Stimulated activated CD8-positive, alpha-beta memory T cell treated with anti-CD3 and anti-CD28 coated beads, Interleukin-7, amount 100 ng/mL, for 4 hours (primary cell): ENCODE data around the gene CD34.
A peak's percentile ranks its signal among the peaks of the same experiment; 100 is the strongest.
"Not testable (repeated sequence)": the region's sequence is repeated elsewhere in the genome, so short reads cannot be mapped to it uniquely, and the experiment has no call there.

ENCODE experiments used
- DNase-seq, 2 donors: peaks; one replicate each; pipeline ENCODE4 v3.0.0-alpha.2; 2020; ENCODE audit warnings: low read depth in 2 of 2

Gene CD34

GRCh38 chr1:207898260-207898659 is 12.7 kb downstream of the CD34 start:
- no peak for DNase-seq

DNA sequence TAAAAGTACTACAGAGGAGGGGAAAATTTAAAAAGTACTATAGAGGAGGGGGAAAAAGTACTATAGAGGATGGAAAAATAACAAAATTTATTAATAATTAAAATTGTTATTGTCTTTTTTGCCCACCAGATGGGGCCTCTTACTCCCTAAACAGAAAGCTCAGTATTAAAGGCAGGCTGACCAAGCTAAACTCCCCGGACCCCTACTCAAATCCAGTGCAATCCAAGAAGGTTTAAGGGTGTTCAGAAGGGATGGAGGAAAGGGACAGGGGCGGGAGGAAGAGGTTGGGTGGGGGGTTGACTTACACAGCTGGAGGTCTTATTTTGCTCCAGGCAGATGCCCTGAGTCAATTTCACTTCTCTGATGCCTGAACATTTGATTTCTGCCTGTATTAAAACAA is 13.7 kb downstream of the CD34 start:
- no peak for DNase-seq

GRCh38 chr1:207896547-207896946 is 14.4 kb downstream of the CD34 start:
- DNase-seq = no peak

GRCh38 chr1:207894704-207895103 is 16.2 kb downstream of the CD34 start:
- DNase-seq = no peak

- no peak for DNase-seq
These were observed 17.0 kb downstream of the CD34 start for GRCh38 chr1:207893737-207894582.

DNA sequence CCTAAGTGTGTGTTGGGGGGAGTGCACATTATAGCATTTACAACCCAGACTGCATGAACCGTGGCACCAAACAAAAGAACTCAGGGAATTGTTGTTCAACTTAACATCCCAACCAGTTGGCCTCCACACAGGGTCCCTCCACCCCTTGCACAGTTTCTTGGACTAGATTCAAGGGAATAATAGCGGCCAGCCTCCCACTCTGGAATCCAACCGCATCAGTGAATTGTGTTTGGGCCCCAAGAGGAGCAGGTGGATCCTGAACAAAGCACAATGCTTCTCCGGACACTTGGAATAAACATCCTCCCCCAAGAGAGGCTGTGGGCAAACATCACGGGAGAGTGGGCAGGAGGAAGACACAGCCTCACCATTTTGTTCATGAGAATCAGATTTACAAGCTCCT is 18.2 kb downstream of the CD34 start:
- no peak for DNase-seq

DNA sequence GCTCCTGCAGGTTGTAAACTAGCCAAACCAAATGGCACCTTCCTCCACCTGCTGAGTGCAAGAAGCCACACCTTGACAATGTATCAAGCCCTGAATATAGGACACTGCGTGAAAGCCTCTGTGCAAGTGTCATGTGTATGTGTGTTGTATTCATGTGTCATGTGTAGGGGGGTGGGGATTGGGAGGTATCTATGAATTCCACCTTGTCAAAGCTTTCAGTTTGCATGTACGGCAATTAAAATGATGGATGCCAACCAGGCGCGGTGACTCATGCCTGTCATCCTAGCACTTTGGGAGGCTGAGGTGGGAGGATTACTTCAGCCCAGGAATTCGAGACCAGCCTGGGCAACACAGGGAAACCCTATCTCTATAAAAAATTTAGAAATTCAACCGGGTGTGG is 19.8 kb downstream of the CD34 start:
- no peak for DNase-seq

DNA sequence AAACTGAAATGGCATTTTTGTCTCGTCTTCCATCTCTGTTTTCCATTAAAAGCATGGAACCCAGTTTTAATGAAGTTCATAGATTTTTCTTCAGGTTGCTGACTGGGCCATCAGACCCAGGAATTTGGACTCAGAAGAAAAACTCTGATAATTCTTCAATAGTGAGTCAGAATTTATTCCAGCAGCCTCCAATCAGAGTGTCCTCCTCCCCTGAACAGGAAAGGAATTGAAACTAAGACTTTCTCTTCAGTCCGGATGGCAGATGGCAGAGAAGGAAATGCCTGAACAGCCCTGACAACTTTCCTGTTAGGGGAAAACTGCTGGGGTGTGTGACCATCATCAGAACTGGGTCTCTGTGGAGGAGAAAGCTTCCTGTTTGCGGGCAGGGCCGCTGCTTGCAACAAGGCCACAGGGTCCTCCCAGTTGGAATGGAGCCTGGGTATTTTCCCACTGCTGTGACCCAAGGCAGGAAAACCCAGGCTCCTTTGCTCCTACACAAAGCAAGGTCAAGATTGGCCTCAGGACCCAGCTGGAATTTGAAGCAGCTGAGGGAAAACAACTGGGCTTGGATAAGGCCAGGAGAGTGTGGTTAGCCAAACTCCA is 20.7 kb downstream of the CD34 start:
- DNase-seq = no peak

DNA sequence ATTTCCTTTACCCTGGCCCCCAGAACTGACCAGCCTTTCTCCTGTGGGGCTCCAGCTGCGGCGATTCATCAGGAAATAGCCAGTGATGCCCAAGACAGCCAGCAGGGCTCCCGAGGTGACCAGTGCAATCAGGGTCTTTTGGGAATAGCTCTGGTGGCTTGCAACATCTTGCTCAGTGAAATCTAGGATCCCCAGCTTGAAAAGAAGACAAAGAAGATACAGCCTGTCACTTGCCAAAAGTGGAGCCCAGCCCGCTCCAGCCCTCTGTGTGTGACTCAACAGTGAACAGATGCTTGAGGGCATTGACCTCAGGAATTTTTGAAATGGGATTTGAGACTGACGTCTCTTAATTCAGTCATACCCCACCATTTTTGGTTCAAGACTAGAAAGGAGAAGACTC is 22.3 kb downstream of the CD34 start:
- DNase-seq = no peak

DNA sequence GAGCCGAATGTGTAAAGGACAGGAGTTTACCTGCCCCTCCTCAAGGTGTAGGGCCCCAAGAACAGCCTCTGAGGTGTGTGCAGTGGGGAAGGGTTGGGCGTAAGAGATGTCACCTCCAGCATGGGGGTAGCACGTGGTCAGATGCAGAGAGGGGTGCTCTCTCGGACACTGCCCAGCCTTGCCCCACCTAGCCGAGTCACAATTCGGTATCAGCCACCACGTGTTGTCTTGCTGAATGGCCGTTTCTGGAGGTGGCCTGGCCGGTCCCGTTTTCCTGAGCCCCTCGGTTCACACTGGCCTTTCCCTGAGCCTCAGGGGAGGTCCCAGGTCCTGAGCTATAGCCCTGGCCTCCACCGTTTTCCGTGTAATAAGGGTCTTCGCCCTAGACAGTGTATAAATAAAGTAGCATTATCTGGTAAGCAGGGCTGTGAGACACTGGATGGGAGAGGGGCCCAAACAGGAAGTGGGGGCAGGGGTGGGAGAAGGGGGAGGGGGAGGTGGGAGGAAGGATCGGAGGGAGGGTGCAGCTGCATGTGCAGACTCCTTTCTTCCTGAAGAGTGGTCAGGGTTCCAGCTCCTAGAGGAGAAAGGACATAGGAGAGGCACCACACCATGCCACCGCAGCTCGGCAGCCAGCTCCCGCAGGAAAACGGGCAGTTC is 23.3 kb downstream of the CD34 start:
- no peak for DNase-seq

DNA sequence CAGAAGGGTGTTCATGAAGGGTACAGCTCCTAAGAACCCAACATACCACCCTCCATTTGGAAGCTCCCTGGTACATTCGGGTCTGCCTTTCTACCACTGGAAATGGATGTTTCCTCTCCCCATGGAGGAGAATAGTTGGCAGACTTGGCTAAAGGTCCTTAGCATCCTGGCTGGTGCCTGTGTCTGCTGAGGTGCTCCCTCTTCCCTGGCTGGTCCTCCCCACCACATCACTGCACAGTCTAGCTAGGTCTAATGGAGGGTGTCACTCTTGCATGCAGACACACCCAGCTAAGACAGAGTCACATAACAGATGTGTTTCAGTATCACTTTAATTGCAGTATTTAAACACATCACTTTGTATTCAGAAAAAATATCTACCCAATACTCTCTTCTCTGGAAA is 24.7 kb downstream of the CD34 start:
- no peak for DNase-seq

DNA sequence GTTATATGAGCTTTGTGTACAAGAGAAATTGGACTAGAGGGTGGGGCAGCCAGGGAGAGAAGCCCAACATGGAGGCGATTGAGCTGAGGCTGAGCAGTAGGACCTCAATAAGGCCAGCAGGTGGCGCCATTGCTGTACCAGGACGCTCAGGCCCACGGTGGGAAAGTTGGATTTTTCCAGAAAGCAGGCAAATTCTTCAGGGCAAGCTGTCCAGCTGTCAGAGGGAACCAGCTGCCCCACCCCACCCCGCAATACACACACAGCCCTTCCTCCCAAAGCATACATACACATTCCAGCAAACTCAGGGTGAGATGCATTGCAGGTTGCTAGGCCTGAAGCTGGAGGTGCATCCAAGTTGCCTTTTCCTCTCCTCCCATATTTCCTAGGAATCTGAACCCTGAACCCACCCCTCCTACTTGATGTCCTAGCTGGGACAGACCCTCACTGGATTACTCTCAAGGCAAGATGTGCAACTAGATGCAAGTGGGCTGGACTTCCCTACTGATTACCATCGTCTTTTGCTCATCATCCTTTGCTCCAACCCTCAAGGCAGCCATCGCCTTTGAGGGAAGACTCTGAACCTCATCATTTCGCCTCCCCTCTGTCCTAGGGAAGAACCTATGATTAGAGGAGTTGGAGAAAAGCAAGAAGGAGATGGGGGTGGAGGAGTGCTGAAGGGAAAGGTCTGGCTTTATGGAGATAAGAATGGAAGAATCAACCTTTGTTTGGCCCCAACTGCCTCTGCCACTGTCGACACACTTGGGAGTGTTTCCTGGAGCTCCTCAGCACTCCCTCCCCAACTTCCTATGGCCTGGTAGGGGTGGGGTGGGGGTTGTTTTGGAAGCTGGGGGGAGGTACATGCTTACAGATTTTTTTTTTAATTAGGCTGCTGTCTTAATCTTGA is 25.5 kb downstream of the CD34 start:
- DNase-seq = peak in 1 of 2 donors; percentile 45

- no peak for DNase-seq
These were observed 26.5 kb downstream of the CD34 start for GRCh38 chr1:207884266-207885029.

DNA sequence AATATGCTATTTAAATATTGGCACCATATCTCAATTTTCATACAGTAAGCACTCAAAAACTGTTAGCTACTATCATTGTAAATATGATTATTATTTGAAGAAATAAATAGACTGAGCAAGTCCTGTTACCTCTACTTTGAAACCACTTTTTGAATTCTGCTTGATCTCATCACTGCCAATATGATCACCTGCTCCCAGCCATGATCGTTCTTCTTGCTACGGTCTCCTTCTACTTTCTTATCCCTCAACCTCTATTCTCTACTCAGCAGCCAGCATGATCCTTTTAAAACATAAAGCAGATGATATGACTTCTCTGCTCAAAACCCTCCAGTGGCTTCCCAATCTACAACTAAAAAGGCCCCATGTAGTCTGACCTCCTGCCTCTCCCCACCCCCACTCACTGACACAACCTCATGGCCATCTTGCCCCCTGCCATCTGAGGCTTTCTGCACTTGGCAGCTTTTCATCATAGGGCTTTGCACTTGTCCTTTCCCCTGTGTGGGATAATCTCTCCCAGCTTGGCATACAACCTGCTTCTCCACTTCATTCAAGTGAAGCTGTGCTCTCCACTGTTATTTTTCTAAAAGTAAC is 27.2 kb downstream of the CD34 start:
- no peak for DNase-seq

DNA sequence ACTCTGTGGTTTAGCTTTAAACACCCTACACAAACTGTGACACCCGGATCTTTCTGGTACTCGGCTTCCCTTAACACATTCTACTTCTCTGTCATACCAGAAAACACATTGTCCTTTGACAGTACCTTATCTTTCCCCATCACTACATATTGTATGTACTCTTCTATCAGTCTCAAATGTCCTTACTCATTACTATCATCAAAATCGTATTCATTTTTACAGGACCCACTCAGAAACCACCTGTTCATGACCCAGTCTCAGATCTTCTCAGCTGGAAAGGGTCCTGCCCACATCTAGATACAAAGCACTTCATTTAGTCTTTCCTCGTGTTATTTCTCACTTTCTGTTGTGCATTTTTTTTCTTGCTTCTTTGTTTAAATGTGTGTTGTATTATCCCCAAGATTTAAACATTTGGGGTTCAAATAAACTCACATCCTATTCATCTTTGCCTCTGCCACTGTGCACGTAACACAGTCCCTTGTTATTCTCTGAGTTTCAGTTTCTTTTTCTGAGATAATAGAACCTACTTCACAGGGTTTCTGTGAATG is 27.7 kb downstream of the CD34 start:
- no peak for DNase-seq

- no peak for DNase-seq
These were observed 28.2 kb downstream of the CD34 start for GRCh38 chr1:207882692-207883091.

DNA sequence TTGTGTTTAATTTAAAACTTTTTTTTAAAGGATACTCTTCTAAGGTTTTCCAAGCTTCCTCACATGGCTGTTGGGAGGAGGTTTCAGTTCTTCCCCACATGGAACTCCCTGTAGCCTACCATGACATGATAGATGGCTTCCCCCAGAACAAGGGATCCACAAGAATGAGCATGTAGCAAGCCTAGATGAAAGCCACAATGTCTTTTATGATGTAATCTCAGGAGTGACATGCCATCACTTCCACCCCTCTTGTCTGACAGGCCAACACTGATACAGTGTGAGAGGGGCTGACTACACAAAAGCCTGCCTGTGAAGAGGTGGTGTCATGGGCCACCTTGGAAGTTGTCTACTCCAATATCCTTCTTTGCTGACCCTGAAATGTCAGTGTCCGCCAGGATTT is 32.0 kb downstream of the CD34 start:
- no peak for DNase-seq

DNA sequence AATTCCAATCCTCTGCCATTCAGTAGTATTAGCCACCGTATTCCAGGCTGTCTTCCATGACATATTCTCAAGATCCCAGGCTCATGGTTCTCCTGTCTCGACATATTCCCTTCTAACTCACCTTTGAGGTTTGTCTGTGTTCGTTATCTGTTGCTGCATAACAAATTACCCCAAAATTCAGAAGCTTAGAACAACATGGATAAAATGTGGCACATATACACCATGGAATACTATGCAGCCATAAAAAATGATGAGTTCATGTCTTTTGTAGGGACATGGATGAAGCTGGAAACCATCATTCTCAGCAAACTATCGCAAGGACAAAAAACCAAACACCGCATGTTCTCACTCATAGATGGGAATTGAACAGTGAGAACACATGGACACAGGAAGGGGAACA is 33.0 kb downstream of the CD34 start:
- DNase-seq = not testable (repeated sequence)

GRCh38 chr1:207876131-207876530 is 34.8 kb downstream of the CD34 start:
- DNase-seq = no peak

DNA sequence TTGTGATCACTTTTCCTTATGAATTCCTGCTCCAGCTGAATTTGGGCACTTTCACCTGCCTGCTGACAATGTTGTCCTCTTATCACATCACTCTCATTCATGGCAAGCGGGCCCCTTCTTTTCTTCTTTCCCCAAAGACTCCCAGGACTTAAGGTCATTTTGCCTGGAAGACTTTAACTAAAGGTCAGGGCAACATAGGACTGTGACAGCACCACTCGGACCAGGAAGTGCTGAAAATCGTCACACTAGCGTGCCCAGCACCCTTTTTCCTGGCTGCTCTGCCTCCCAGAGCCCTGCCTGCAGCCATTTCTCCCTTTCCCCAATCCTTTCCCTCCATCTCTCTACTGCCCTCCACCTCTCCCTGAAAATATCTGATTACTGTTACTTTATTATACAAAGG is 35.4 kb downstream of the CD34 start:
- no peak for DNase-seq
